ENCODE results near the gene MROH2A. TPM values are rescaled to one million over a fixed set of nuclear protein-coding genes. Genes with fewer than 3 reads are reported as not detected.
"Not testable (repeated sequence)": the region's sequence is repeated elsewhere in the genome, so short reads cannot be mapped to it uniquely, and the experiment has no call there.

Gene MROH2A
- total RNA-seq, 4 donors from 2014 or later = 0.27 to 1.6 (median 0.35) TPM; not detected in 1

DNA sequence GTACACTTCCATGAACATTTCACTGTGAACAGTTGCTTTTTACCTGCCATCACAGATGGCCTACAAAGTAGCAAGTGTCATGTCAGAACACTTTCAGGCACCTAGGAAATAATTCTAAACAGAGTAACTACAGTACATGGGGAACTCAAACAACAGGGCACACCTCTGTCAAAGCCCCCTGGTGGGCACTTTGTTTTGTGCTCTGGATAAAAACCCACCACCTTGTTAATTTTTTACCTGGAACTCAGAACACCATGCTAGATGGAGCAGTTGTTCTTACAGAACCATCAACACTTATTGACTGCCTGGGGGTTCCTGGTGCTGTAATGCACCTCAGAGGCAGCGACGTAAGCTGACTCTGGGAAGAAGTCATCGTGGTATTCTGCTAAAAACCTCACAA, 87.7 kb downstream of the MROH2A start:
- Histone ChIP-seq H3K4me3 (no peak overlapping the region), H3K9me3 (no peaks in the 10 kb centered on the region), H3K27me3 (no peaks in the 10 kb centered on the region), H3K27ac (no peak overlapping the region), H3K4me1 (no peaks in the 10 kb centered on the region), H3K36me3 (no peaks in the 10 kb centered on the region)
- DNase-seq = no peak
- peak in 1 of 6 experiments; percentile 10 for TF ChIP-seq CTCF (IDR thresholded peaks at IDR 0.05)
- TF ChIP-seq POLR2A (IDR thresholded peaks at IDR 0.05) = no peak

GRCh38 chr2:233866479-233866878, 88.3 kb downstream of the MROH2A start:
- Histone ChIP-seq H3K9me3 (no peaks in the 10 kb centered on the region), H3K36me3 (no peaks in the 10 kb centered on the region), H3K4me3 (no peak overlapping the region), H3K4me1 (no peaks in the 10 kb centered on the region), H3K27me3 (no peaks in the 10 kb centered on the region), H3K27ac (no peak overlapping the region)
- DNase-seq = no peak
- TF ChIP-seq POLR2A (IDR thresholded peaks at IDR 0.05) (no peak), CTCF (IDR thresholded peaks at IDR 0.05) (no peak)

GRCh38 chr2:233867993-233868532, 89.9 kb downstream of the MROH2A start, which contains the start of gene MSL3B:
Gene MSL3B, minus strand, starts transcription at chr2:233868386.
- peak in 2 of 3 donors; percentile 64 for DNase-seq
- H3K4me3 ChIP-seq = peak within 1 kb of the TSS; percentile 37 to 57 (median 50)
- TF ChIP-seq POLR2A (IDR thresholded peaks at IDR 0.05) = no peak
- TF ChIP-seq CTCF (IDR thresholded peaks at IDR 0.05) = no peak
- H3K9me3 ChIP-seq = no peaks in the 10 kb centered on the region
- H3K36me3 ChIP-seq = no peaks in the 10 kb centered on the region
- no peaks in the 10 kb centered on the region for H3K4me1 ChIP-seq
- no peaks in the 10 kb centered on the region for H3K27me3 ChIP-seq
- peak within 1 kb of the TSS in 2 of 4 donors; percentile 8 to 33 for H3K27ac ChIP-seq

DNA sequence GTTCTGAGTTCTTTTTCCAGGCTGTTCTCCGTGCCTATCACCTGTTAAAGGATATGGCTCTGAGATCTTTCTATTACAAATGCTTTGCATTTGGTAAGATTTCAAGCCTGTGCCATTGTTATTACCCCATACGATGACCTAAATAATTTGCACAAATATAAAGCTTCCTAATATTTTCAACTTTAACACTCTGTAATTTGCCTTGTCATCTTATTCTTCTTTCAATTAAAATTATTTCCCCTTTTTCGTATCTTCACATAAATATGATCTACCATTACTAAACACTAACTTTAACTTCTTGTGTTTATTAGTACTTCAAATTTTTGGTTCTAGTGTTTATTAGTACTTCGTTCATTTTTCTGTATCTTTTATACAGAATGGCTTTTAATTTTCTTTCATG, 93.3 kb downstream of the MROH2A start:
- H3K9me3 ChIP-seq = no peaks in the 10 kb centered on the region
- no peak for DNase-seq
- H3K36me3 ChIP-seq = no peaks in the 10 kb centered on the region
- no peak overlapping the region for H3K4me3 ChIP-seq
- no peak overlapping the region for H3K27ac ChIP-seq
- H3K27me3 ChIP-seq = no peaks in the 10 kb centered on the region
- TF ChIP-seq CTCF (IDR thresholded peaks at IDR 0.05) (no peak), POLR2A (IDR thresholded peaks at IDR 0.05) (no peak)
- H3K4me1 ChIP-seq = no peaks in the 10 kb centered on the region

GRCh38 chr2:233872125-233872524, 94.0 kb downstream of the MROH2A start:
- not testable (repeated sequence) for H3K4me1 ChIP-seq, H3K27ac ChIP-seq, H3K9me3 ChIP-seq, H3K27me3 ChIP-seq, H3K36me3 ChIP-seq, H3K4me3 ChIP-seq, DNase-seq

DNA sequence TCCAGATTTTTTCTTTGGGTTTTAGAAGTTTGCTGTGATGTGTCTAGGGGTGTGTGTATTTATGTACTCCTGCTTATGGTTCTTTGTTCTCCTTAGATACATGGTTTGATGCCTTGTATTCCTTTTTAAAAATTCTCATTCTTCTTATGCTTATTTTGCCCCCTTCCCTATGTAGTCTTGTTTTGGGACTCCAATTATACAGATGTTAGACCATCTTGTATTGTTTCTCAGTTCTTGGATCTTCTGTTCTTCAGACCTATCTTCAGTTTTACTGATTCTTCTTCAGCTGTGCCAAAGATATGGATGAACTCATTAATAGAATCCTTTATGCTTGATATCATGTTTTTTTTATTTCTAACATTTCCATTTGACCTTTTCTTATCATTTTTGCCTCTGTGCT, 104.2 kb downstream of the MROH2A start:
- no peak for DNase-seq
- H3K9me3 ChIP-seq = peaks cover 0 to 6% (median 0%) of the 10 kb centered on the region in 4 donors

More for the DNA sequence above, 104.2 kb downstream of the MROH2A start:
- no peak for TF ChIP-seq POLR2A (IDR thresholded peaks at IDR 0.05)
- Histone ChIP-seq H3K36me3 (no peaks in the 10 kb centered on the region), H3K27me3 (peaks cover 0 to 3% of the 10 kb centered on the region in 2 donors), H3K4me3 (no peak overlapping the region), H3K27ac (no peak overlapping the region), H3K4me1 (no peaks in the 10 kb centered on the region)

Other genes with a start within 250 kb of the MROH2A start
- 10 to 100 TPM; 34.3 to 58.7 (median 45.0) TPM for gene USP40, start 211.5 kb upstream of the MROH2A start, total RNA-seq
- 10 to 100 TPM in 2 of 4 donors, 1 to 10 TPM in 2; 2.5 to 19.6 (median 10.5) TPM for gene UGT1A8, start 160.7 kb upstream of the MROH2A start, total RNA-seq
- 100 to 1,000 TPM in 1 of 4 donors, 10 to 100 TPM in 3; 19.0 to 168 (median 71.8) TPM for gene UGT1A10, start 141.9 kb upstream of the MROH2A start, total RNA-seq
- 10 to 100 TPM in 3 of 4 donors, 1 to 10 TPM in 1; 4.1 to 17.3 (median 14.1) TPM for gene UGT1A9, start 106.4 kb upstream of the MROH2A start, total RNA-seq
- gene UGT1A7, start 96.4 kb upstream of the MROH2A start, total RNA-seq = 10 to 100 TPM in 3 of 4 donors, 1 to 10 TPM in 1; 8.3 to 33.9 (median 25.0) TPM
- gene UGT1A6, start 85.4 kb upstream of the MROH2A start, total RNA-seq = 10 to 100 TPM in 3 of 4 donors, not detected in 1; 37.7 to 57.4 (median 46.0) TPM
- 10 to 100 TPM in 2 of 4 donors, 1 to 10 TPM in 1, not detected in 1; 7.2 to 24.2 (median 15.0) TPM for gene UGT1A5, start 65.4 kb upstream of the MROH2A start, total RNA-seq
- 10 to 100 TPM in 2 of 4 donors, 1 to 10 TPM in 1, not detected in 1; 7.5 to 12.9 (median 12.3) TPM for gene UGT1A4, start 59.6 kb upstream of the MROH2A start, total RNA-seq
- 10 to 100 TPM in 1 of 4 donors, 1 to 10 TPM in 2, not detected in 1; 5.8 to 21.7 (median 6.3) TPM for gene UGT1A3, start 49.3 kb upstream of the MROH2A start, total RNA-seq
- gene UGT1A1, start 18.1 kb upstream of the MROH2A start, total RNA-seq = 10 to 100 TPM in 3 of 4 donors, 1 to 10 TPM in 1; 1.7 to 72.9 (median 26.9) TPM
- gene HJURP, start 76.2 kb downstream of the MROH2A start, total RNA-seq = 10 to 100 TPM in 1 of 4 donors, 1 to 10 TPM in 3; 2.1 to 10.7 (median 6.1) TPM
- not detected for gene TRPM8, start 139.0 kb downstream of the MROH2A start, total RNA-seq